MCF 10A (cell line): Measurements from ENCODE around the gene LCE1A. TPM values are rescaled to one million over a fixed set of nuclear protein-coding genes. Genes with fewer than 3 reads are reported as not detected.

Experiments
- BruUV-seq: library from RNA; stranded (reverse); fragments of 400-500 nt; replicated peaks from 2 replicates; lab custom pipeline; 2021; lab: Mats Ljungman, UMichigan
- CTCF ChIA-PET: fragments of 300-600 bp; sonication (Branson Sonifier 250); formaldehyde crosslinking; extraction: SDS; loops from one replicate; lab custom pipeline; 2021; ENCODE audit warnings: antibody characterized with exemption, inconsistent platforms; lab: Yijun Ruan, JAX
- POLR2A ChIA-PET: fragments of 300-600, 350-650 bp; sonication (Branson Sonifier 250); formaldehyde crosslinking; extraction: SDS; loops from one replicate; lab custom pipeline; 2020; ENCODE audit warnings: antibody characterized with exemption, inconsistent platforms; lab: Yijun Ruan, JAX
- DNase-seq: peaks from one replicate; pipeline ENCODE4 v3.0.0-alpha.2; 2018; ENCODE audit not compliant: unreplicated experiment
- H3K27ac Mint-ChIP-seq: one replicate; pipeline ENCODE4 v1.8.0; 2022; ENCODE audit warnings: mild to moderate bottlenecking, low read depth, mixed read lengths; ENCODE audit not compliant: unreplicated experiment
- H3K27me3 Mint-ChIP-seq: one replicate; pipeline ENCODE4 v1.8.0; 2022; ENCODE audit warnings: mixed read lengths; ENCODE audit not compliant: insufficient read depth, unreplicated experiment
- H3K36me3 Mint-ChIP-seq: one replicate; pipeline ENCODE4 v1.8.0; 2022; ENCODE audit warnings: mild to moderate bottlenecking, moderate library complexity, mixed read lengths; ENCODE audit not compliant: insufficient read depth, unreplicated experiment
- H3K4me1 Mint-ChIP-seq: one replicate; pipeline ENCODE4 v1.8.0; 2022; ENCODE audit warnings: mixed read lengths; ENCODE audit not compliant: insufficient read depth, unreplicated experiment
- H3K4me3 Mint-ChIP-seq: one replicate; pipeline ENCODE4 v1.8.0; 2022; ENCODE audit warnings: mild to moderate bottlenecking, moderate library complexity, mixed read lengths; ENCODE audit not compliant: unreplicated experiment
- H3K9me3 Mint-ChIP-seq: one replicate; pipeline ENCODE4 v1.8.0; 2022; ENCODE audit warnings: mixed read lengths; ENCODE audit not compliant: unreplicated experiment
- CTCF ChIP-seq: fragments of 200-600 bp; IDR thresholded peaks from one replicate; pipeline ENCODE4 v1.8.0; 2022; ENCODE audit warnings: antibody characterized with exemption, mild to moderate bottlenecking; ENCODE audit not compliant: unreplicated experiment
- intact Hi-C: fragments of 100-400 bp; cut with micrococcal nuclease; formaldehyde crosslinking; loops from 2 replicates; pipeline ENCODE4 v1.14.1; 2022
- total RNA-seq: library from RNA; stranded (reverse); gene quantifications from 2 replicates; pipeline ENCODE4 v1.2.3, GENCODE V29; 2022

The LCE1A gene
- total RNA-seq, 1 experiment from 2014 or later: not detected

- peak overlapping the region; percentile 43 for H3K4me3 Mint-ChIP-seq
- H3K4me1 Mint-ChIP-seq: peaks cover 20% of the 10 kb centered on the region
- ChIA-PET POLR2A (interaction anchor here (0.7 to 1.6 kb wide), 8 partner anchors 55 to 352 kb away, joined by 3 to 8 read pairs (median 4); no protein-coding TSS in a partner anchor), CTCF (interaction anchor here (0.6 to 13.2 kb wide), 106 partner anchors 8 to 762 kb away, joined by 3 to 479 read pairs (median 4); partner anchors contain the start of genes IVL, LCE1B, LCE1C and LCE1E)
- H3K27me3 Mint-ChIP-seq: no peaks in the 10 kb centered on the region
- H3K36me3 Mint-ChIP-seq: no peaks in the 10 kb centered on the region
- intact Hi-C loops: loop anchor here (1.0 to 10.0 kb wide), 9 partner anchors 35 to 414 kb away; no protein-coding TSS in a partner anchor
- DNase-seq: peak; percentile 90
- no TSS peak for BruUV-seq
- peak; percentile 73 for TF ChIP-seq CTCF
- no peaks in the 10 kb centered on the region for H3K9me3 Mint-ChIP-seq
- H3K27ac Mint-ChIP-seq: peak overlapping the region; percentile 5
Measured at GRCh38 chr1:152870831-152871730, 43.8 kb downstream of the LCE1A start.

- POLR2A ChIA-PET: interaction anchor here (0.6 to 0.8 kb wide), 4 partner anchors 54 to 219 kb away, joined by 3 to 4 read pairs (median 3); no protein-coding TSS in a partner anchor
- intact Hi-C loops: loop anchor here (1.0 to 10.0 kb wide), 9 partner anchors 35 to 413 kb away; no protein-coding TSS in a partner anchor
- TF ChIP-seq CTCF: no peak
- CTCF ChIA-PET: interaction anchor here (0.6 to 13.2 kb wide), 62 partner anchors 8 to 504 kb away, joined by 3 to 479 read pairs (median 7); partner anchors contain the start of genes IVL, LCE3A, LCE7A and LELP1
- Mint-ChIP-seq H3K4me3 (no peak overlapping the region), H3K27me3 (no peaks in the 10 kb centered on the region), H3K9me3 (no peaks in the 10 kb centered on the region), H3K4me1 (peaks cover 20% of the 10 kb centered on the region), H3K27ac (peak overlapping the region; percentile 5), H3K36me3 (no peaks in the 10 kb centered on the region)
- DNase-seq: no peak
- BruUV-seq: no TSS peak
Measured at GRCh38 chr1:152871731-152872126, 44.5 kb downstream of the LCE1A start.

- no peak overlapping the region for H3K4me3 Mint-ChIP-seq
- H3K4me1 Mint-ChIP-seq: peaks cover 20% of the 10 kb centered on the region
- BruUV-seq: no TSS peak
- no peak for DNase-seq
- TF ChIP-seq CTCF: no peak
- H3K27ac Mint-ChIP-seq: peak overlapping the region; percentile 7
- H3K9me3 Mint-ChIP-seq: no peaks in the 10 kb centered on the region
- intact Hi-C loops: loop anchor here (10.0 kb wide), 1 partner anchor 411 kb away; no protein-coding TSS in a partner anchor
- CTCF ChIA-PET: interaction anchor here (0.7 to 13.2 kb wide), 15 partner anchors 15 to 355 kb away, joined by 3 to 479 read pairs (median 45); partner anchors contain the start of genes LCE7A, LELP1 and SPRR1B
- POLR2A ChIA-PET: interaction anchor here (0.6 to 0.7 kb wide), 2 partner anchors 14 to 80 kb away, joined by 3 read pairs; no protein-coding TSS in a partner anchor
- H3K27me3 Mint-ChIP-seq: no peaks in the 10 kb centered on the region
- H3K36me3 Mint-ChIP-seq: no peaks in the 10 kb centered on the region
Measured at GRCh38 chr1:152873495-152873894, 46.2 kb downstream of the LCE1A start.
